ENCODE results near the gene PTGR1. TPM values are rescaled to one million over a fixed set of nuclear protein-coding genes. Genes with fewer than 3 reads are reported as not detected.
A peak's percentile ranks its signal among the peaks of the same experiment; 100 is the strongest.

Gene PTGR1
- total and polyA plus RNA-seq, 2 of the 8 experiments (the other 6 are each of a cell fraction or from before 2014, with no cell fraction given), result 16.9 to 28.5 TPM

DNA sequence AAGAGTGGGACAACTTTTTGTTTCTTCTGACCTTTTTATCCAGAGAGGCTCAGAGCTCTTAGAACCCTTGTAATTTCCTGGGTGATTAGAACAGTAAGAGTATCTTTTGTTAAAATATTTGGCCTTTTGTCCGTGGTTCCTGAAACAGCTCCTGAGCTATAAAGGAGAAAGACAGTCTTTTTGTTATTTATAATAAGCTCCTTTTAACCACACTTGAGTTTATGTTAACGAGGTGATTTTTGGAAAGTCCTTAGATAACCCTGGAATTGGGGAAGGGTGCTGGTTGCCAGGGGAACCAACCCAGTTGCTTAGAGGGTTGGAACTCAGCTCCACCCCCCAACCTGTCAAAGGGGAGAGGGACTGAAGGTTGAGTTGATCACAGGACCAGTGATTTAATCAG, 69.7 kb downstream of the PTGR1 start (continued):
- TF ChIP-seq HDAC2 (IDR thresholded peaks at IDR 0.05; ENCODE audit: borderline replicate concordance in 1 of 2, low read depth in 2 of 2, low read length in 2 of 2) (0 out of 4 replicates have a peak, but pooled peaks of 1 of the 2 experiments have one; percentile 11), EP300 (IDR thresholded peaks at IDR 0.05; ENCODE audit: borderline replicate concordance in 1 of 2, low read depth in 2 of 2, low read length in 2 of 2) (peak in 1 of 2 experiments; percentile 74; a peak in 1 of 3 replicates), ZNF274 (IDR thresholded peaks at IDR 0.05; ENCODE audit: borderline replicate concordance, extremely low read depth, low read length) (no peak), NANOG (IDR thresholded peaks at IDR 0.05; ENCODE audit: insufficient read depth, low read depth, low read length, poor library complexity, severe bottlenecking) (peak; percentile 90), RAD21 (IDR thresholded peaks at IDR 0.05 in 1 of 2, conservative IDR thresholded peaks at IDR 0.05 in 1 of 2; ENCODE audit: low read depth in 2 of 2, low read length in 2 of 2) (no peak)

Data from H1 (cell line).